HCT116 (cell line): ENCODE measurements around the gene EI24. TPM values are rescaled to one million over a fixed set of nuclear protein-coding genes. Genes with fewer than 3 reads are reported as not detected.

Source experiments
- ATAC-seq: fragments of 200-7000 bp; cut with Tn5 transposase; 2 replicates; pipeline ENCODE4 v1.9.1; 2020; ENCODE audit warnings: mild to moderate bottlenecking, moderate library complexity
- BruUV-seq: library from RNA; stranded (reverse); fragments of 400-500 nt; replicated peaks from 2 replicates; lab custom pipeline; 2021; lab: Mats Ljungman, UMichigan
- CTCF ChIA-PET: fragments of 300-600 bp; sonication (Branson Sonifier 250); formaldehyde crosslinking; loops from one replicate; lab custom pipeline; 2021; ENCODE audit warnings: antibody characterized with exemption; lab: Charles Lee
- POLR2A ChIA-PET: fragments of 300-600, 350-600 bp; sonication (Branson Sonifier 250); formaldehyde crosslinking; loops from one replicate; lab custom pipeline; 2021; ENCODE audit warnings: antibody characterized with exemption; lab: Charles Lee
- RAD21 ChIA-PET, 2 experiments: fragments of 300-600 bp; sonication (Branson Sonifier 250); formaldehyde crosslinking; loops; one replicate each; lab custom pipeline; 2023; ENCODE audit warnings: low total read pairs in 2 of 2; ENCODE audit not compliant: uncharacterized antibody in 2 of 2, unreplicated experiment in 2 of 2, low non-redundant PET in 1 of 2; lab: Charles Lee
- DNase-seq: peaks from one replicate; pipeline ENCODE4 v3.0.0-alpha.2; 2010; ENCODE audit warnings: low read depth, low spot score
- H2AFZ ChIP-seq: fragments of 200-600 bp; shearing (Covaris generic), sonication (generic); 2 replicates; pipeline ENCODE4 v1.6.1; 2017; ENCODE audit warnings: low read depth, mixed run types, mixed read lengths, antibody characterized with exemption, low read length; ENCODE audit not compliant: poor library complexity, severe bottlenecking
- H3K27ac ChIP-seq: 2 replicates; pipeline ENCODE4 v1.5.1; 2012; ENCODE audit warnings: low read depth, low read length
- H3K27me3 ChIP-seq: fragments of 200-600 bp; sonication (generic); 2 replicates; pipeline ENCODE4 v1.6.1; 2016; ENCODE audit warnings: mixed run types, low read length, mixed read lengths; ENCODE audit not compliant: insufficient read depth
- H3K36me3 ChIP-seq, 2 experiments: fragments of 200-500 bp in 1 of 2; fragments of 200-600 bp in 1 of 2; sonication (Bioruptor generic) in 1 of 2; sonication (generic) in 1 of 2; 2 replicates each; pipeline versions ENCODE4 v1.5.1 to v1.6.1; 2014 to 2016; ENCODE audit warnings: low read length in 2 of 2, inconsistent platforms in 1 of 2, mixed read lengths in 1 of 2, mixed run types in 1 of 2; ENCODE audit not compliant: insufficient read depth in 2 of 2, control insufficient read depth in 1 of 2
- H3K4me1 ChIP-seq, 2 experiments: fragments of 200-600 bp in 1 of 2; sonication (generic) in 1 of 2; 2 replicates each; pipeline versions ENCODE4 v1.5.1 to v1.6.1; 2012 to 2017; ENCODE audit warnings: low read length in 2 of 2, inconsistent platforms in 1 of 2, mild to moderate bottlenecking in 1 of 2, mixed read lengths in 1 of 2, mixed run types in 1 of 2, moderate library complexity in 1 of 2; ENCODE audit not compliant: insufficient read depth in 2 of 2, control insufficient read depth in 1 of 2
- H3K4me2 ChIP-seq: fragments of 200-600 bp; sonication (generic); 2 replicates; pipeline ENCODE4 v1.6.1; 2017; ENCODE audit warnings: mixed run types, low read length, mixed read lengths
- H3K4me3 ChIP-seq, 2 experiments: fragments of 200-600 bp in 1 of 2; sonication (generic) in 1 of 2; replicated peaks in 1 of 2; 2 replicates each; pipeline ENCODE4 v1.5.1; 2011 to 2016; ENCODE audit warnings: low read length in 2 of 2, control low read depth in 1 of 2, low read depth in 1 of 2, mild to moderate bottlenecking in 1 of 2, mixed read lengths in 1 of 2, mixed run types in 1 of 2
- H3K79me2 ChIP-seq: fragments of 200-600 bp; sonication (generic); 2 replicates; pipeline ENCODE4 v1.6.1; 2017; ENCODE audit warnings: mild to moderate bottlenecking, mixed run types, low read length, moderate library complexity, mixed read lengths; ENCODE audit not compliant: insufficient read depth
- H3K9ac ChIP-seq: fragments of 200-600 bp; sonication (generic); 2 replicates; pipeline ENCODE4 v1.6.1; 2016; ENCODE audit warnings: low read length, mixed read lengths
- H3K9me2 ChIP-seq: fragments of 200-600 bp; sonication (generic), shearing (Covaris generic); 2 replicates; pipeline ENCODE4 v1.6.1; 2017; ENCODE audit warnings: mixed run types, mild to moderate bottlenecking, moderate library complexity; ENCODE audit not compliant: insufficient read depth
- H3K9me3 ChIP-seq, 2 experiments: fragments of 200-500 bp in 1 of 2; fragments of 200-600 bp in 1 of 2; sonication (Bioruptor generic) in 1 of 2; sonication (generic) in 1 of 2; 2 replicates each; pipeline ENCODE4 v1.6.1; 2014 to 2017; ENCODE audit warnings: low read length in 2 of 2, mixed read lengths in 2 of 2, inconsistent platforms in 1 of 2, low read depth in 1 of 2, mild to moderate bottlenecking in 1 of 2, mixed run types in 1 of 2, moderate library complexity in 1 of 2; ENCODE audit not compliant: control insufficient read depth in 1 of 2, insufficient read depth in 1 of 2
- H4K20me1 ChIP-seq: fragments of 200-600 bp; sonication (generic), shearing (Covaris generic); 2 replicates; pipeline ENCODE4 v1.6.1; 2017; ENCODE audit warnings: mixed run types, mild to moderate bottlenecking, moderate library complexity; ENCODE audit not compliant: insufficient read depth
- ATF3 ChIP-seq: IDR thresholded peaks from 2 replicates; pipeline ENCODE4 v1.6.1; 2012
- CEBPB ChIP-seq: IDR thresholded peaks from 2 replicates; pipeline ENCODE4 v1.6.1; 2012; ENCODE audit warnings: low read depth
- ELF1 ChIP-seq: IDR thresholded peaks from 2 replicates; pipeline ENCODE4 v1.6.1; 2012; ENCODE audit warnings: low read depth, borderline replicate concordance
- FOSL1 ChIP-seq: IDR thresholded peaks from 2 replicates; pipeline ENCODE4 v1.6.1; 2012; ENCODE audit warnings: low read depth
- JUND ChIP-seq: IDR thresholded peaks from 2 replicates; pipeline ENCODE4 v1.6.1; 2012
- POLR2A ChIP-seq: IDR thresholded peaks from 2 replicates; pipeline ENCODE4 v1.7.0; 2011; ENCODE audit warnings: borderline replicate concordance; ENCODE audit not compliant: insufficient read depth, insufficient read length; ENCODE audit errors: extremely low read depth
- SIN3A ChIP-seq: IDR thresholded peaks from 2 replicates; pipeline ENCODE4 v1.6.1; 2012; ENCODE audit warnings: low read depth
- SRF ChIP-seq: IDR thresholded peaks from 2 replicates; pipeline ENCODE4 v1.6.1; 2012; ENCODE audit warnings: low read depth
- ZFX ChIP-seq: fragments of 450-650 bp; IDR thresholded peaks from 2 replicates; pipeline ENCODE4 v1.6.1; 2017
- ZNF274 ChIP-seq: fragments of 200-500 bp; sonication (Bioruptor generic); IDR thresholded peaks from 2 replicates; pipeline ENCODE4 v1.6.1; 2014; ENCODE audit warnings: mild to moderate bottlenecking, low read depth, low read length, inconsistent platforms
- intact Hi-C: fragments of 100-400 bp; cut with micrococcal nuclease; formaldehyde crosslinking; loops from 2 replicates; pipeline ENCODE4 v1.10.0; 2022
- total RNA-seq: library from RNA; stranded (reverse); gene quantifications from one replicate; pipeline ENCODE4 v1.2.1, GENCODE V29; 2021; ENCODE audit not compliant: unreplicated experiment
- TF ChIP-seq, protein P1 (sequence below): IDR thresholded peaks from 2 replicates; pipeline ENCODE4 v1.6.1; 2011; ENCODE audit warnings: mild to moderate bottlenecking, low read length, moderate library complexity; ENCODE audit not compliant: insufficient replicate concordance; ENCODE audit errors: extremely low read depth
- TF ChIP-seq, protein P2 (sequence below), 3 experiments: fragments of 200-600 bp in 1 of 3; sonication (generic) in 1 of 3; IDR thresholded peaks in 2 of 3; conservative IDR thresholded peaks in 1 of 3; 2 replicates each; pipeline ENCODE4 v1.5.1; 2012 to 2017; ENCODE audit warnings: low read depth in 2 of 3, low read length in 2 of 3, antibody characterized with exemption in 1 of 3, borderline replicate concordance in 1 of 3, control low read depth in 1 of 3, mild to moderate bottlenecking in 1 of 3, mixed read lengths in 1 of 3, mixed run types in 1 of 3, moderate library complexity in 1 of 3; ENCODE audit not compliant: insufficient read depth in 1 of 3

EI24 gene
- total RNA-seq, 1 experiment from 2014 or later: 130 TPM

DNA sequence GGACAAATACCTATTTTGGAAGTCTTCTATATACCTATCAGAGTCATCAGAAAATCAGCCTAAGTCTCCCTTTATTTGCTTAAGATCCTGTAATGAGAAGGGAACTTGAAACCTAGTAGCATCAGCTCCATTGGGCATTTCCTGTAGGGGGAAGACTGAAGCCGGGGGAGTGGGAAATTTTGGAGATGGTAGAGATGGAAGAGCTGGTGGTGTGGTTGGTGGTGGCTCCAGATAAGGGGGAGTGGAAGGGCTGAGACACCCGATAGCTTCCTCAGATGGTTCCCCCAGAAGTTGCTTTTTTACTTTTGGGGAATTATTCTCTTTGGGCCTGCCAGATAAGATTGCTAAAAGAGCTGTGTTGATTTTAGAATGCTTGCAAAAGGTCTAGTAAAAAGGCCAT lies 16.4 kb upstream of the EI24 start:
- ChIA-PET CTCF (interaction anchor here (0.6 kb wide), 1 partner anchor 26 kb away, joined by 3 read pairs; no protein-coding TSS in a partner anchor), RAD21 (no interaction called here), POLR2A (interaction anchor here (0.6 kb wide), 1 partner anchor 1016 kb away, joined by 3 read pairs; no protein-coding TSS in a partner anchor)
- no peak overlapping the region for H2AFZ ChIP-seq
- H3K36me3 ChIP-seq: no peaks in the 10 kb centered on the region
- no peak overlapping the region for H3K4me2 ChIP-seq
- ATAC-seq (no peak), DNase-seq (no peak)
- H3K4me1 ChIP-seq: no peaks in the 10 kb centered on the region
- no peaks in the 10 kb centered on the region for H3K79me2 ChIP-seq
- no peak overlapping the region for H3K4me3 ChIP-seq
- intact Hi-C loops: no loop called here
- TF ChIP-seq, protein P1, sequence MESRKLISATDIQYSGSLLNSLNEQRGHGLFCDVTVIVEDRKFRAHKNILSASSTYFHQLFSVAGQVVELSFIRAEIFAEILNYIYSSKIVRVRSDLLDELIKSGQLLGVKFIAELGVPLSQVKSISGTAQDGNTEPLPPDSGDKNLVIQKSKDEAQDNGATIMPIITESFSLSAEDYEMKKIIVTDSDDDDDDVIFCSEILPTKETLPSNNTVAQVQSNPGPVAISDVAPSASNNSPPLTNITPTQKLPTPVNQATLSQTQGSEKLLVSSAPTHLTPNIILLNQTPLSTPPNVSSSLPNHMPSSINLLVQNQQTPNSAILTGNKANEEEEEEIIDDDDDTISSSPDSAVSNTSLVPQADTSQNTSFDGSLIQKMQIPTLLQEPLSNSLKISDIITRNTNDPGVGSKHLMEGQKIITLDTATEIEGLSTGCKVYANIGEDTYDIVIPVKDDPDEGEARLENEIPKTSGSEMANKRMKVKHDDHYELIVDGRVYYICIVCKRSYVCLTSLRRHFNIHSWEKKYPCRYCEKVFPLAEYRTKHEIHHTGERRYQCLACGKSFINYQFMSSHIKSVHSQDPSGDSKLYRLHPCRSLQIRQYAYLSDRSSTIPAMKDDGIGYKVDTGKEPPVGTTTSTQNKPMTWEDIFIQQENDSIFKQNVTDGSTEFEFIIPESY: no peak
- TF ChIP-seq ELF1 (no peak), CEBPB (no peak), ZNF274 (no peak), ZFX (no peak), SIN3A (no peak), FOSL1 (no peak), ATF3 (no peak), POLR2A (no peak), JUND (no peak), SRF (no peak)
- TF ChIP-seq, protein P2, sequence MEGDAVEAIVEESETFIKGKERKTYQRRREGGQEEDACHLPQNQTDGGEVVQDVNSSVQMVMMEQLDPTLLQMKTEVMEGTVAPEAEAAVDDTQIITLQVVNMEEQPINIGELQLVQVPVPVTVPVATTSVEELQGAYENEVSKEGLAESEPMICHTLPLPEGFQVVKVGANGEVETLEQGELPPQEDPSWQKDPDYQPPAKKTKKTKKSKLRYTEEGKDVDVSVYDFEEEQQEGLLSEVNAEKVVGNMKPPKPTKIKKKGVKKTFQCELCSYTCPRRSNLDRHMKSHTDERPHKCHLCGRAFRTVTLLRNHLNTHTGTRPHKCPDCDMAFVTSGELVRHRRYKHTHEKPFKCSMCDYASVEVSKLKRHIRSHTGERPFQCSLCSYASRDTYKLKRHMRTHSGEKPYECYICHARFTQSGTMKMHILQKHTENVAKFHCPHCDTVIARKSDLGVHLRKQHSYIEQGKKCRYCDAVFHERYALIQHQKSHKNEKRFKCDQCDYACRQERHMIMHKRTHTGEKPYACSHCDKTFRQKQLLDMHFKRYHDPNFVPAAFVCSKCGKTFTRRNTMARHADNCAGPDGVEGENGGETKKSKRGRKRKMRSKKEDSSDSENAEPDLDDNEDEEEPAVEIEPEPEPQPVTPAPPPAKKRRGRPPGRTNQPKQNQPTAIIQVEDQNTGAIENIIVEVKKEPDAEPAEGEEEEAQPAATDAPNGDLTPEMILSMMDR (IDR thresholded peaks at IDR 0.05 in 2 of 3, conservative IDR thresholded peaks at IDR 0.05 in 1 of 3; ENCODE audit: borderline replicate concordance in 1 of 3, insufficient read depth in 1 of 3, low read depth in 2 of 3, low read length in 2 of 3): no peak
- no peaks in the 10 kb centered on the region for H3K9me3 ChIP-seq
- H3K9me2 ChIP-seq: no peaks in the 10 kb centered on the region
- no peak overlapping the region for H3K27ac ChIP-seq
- H3K9ac ChIP-seq: no peak overlapping the region
- no peaks in the 10 kb centered on the region for H4K20me1 ChIP-seq
- no TSS peak for BruUV-seq
- no peaks in the 10 kb centered on the region for H3K27me3 ChIP-seq
